AG09309 (cell line): Measurements from ENCODE around the gene SHROOM3.

Experiments
- DNase-seq: peaks from one replicate; pipeline ENCODE4 v3.0.0-alpha.2; 2010; ENCODE audit warnings: low read depth
- H3K4me3 ChIP-seq: 2 replicates; pipeline ENCODE4 v1.5.1; 2011; ENCODE audit warnings: mild to moderate bottlenecking, low read depth, low read length, moderate library complexity; ENCODE audit not compliant: control insufficient read depth
- CTCF ChIP-seq: IDR thresholded peaks from 2 replicates; pipeline ENCODE4 v1.5.1; 2011; ENCODE audit warnings: mild to moderate bottlenecking, low read depth, low read length, inconsistent platforms; ENCODE audit not compliant: insufficient read depth, control insufficient read depth; ENCODE audit errors: missing control alignments

The SHROOM3 gene

GRCh38 chr4:76747563-76747962 lies 312.5 kb downstream of the SHROOM3 start:
- no peak for TF ChIP-seq CTCF
- no peak overlapping the region for H3K4me3 ChIP-seq
- DNase-seq: no peak

- H3K4me3 ChIP-seq: no peak overlapping the region
- TF ChIP-seq CTCF: no peak
- DNase-seq: no peak
These were observed 313.6 kb downstream of the SHROOM3 start for GRCh38 chr4:76748649-76749048.

- DNase-seq: no peak
- H3K4me3 ChIP-seq: no peak overlapping the region
- no peak for TF ChIP-seq CTCF
These were observed 314.3 kb downstream of the SHROOM3 start for GRCh38 chr4:76749355-76749754.

- no peak for DNase-seq
- TF ChIP-seq CTCF: no peak
- no peak overlapping the region for H3K4me3 ChIP-seq
These were observed 315.7 kb downstream of the SHROOM3 start for GRCh38 chr4:76750716-76751115.

GRCh38 chr4:76751612-76752343 lies 316.7 kb downstream of the SHROOM3 start:
- no peak for TF ChIP-seq CTCF
- H3K4me3 ChIP-seq: no peak overlapping the region
- no peak for DNase-seq

GRCh38 chr4:76752861-76753501 lies 318.0 kb downstream of the SHROOM3 start:
- TF ChIP-seq CTCF: no peak
- DNase-seq: peak; percentile 98
- no peak overlapping the region for H3K4me3 ChIP-seq
